Germinal center (tissue), 1 donor: Measurements from ENCODE around the gene SPPL2B.

ENCODE experiments used
- DNase-seq: peaks from one replicate; pipeline ENCODE4 v3.0.0; 2012; ENCODE audit warnings: mixed read lengths, low spot score

Gene SPPL2B

DNA sequence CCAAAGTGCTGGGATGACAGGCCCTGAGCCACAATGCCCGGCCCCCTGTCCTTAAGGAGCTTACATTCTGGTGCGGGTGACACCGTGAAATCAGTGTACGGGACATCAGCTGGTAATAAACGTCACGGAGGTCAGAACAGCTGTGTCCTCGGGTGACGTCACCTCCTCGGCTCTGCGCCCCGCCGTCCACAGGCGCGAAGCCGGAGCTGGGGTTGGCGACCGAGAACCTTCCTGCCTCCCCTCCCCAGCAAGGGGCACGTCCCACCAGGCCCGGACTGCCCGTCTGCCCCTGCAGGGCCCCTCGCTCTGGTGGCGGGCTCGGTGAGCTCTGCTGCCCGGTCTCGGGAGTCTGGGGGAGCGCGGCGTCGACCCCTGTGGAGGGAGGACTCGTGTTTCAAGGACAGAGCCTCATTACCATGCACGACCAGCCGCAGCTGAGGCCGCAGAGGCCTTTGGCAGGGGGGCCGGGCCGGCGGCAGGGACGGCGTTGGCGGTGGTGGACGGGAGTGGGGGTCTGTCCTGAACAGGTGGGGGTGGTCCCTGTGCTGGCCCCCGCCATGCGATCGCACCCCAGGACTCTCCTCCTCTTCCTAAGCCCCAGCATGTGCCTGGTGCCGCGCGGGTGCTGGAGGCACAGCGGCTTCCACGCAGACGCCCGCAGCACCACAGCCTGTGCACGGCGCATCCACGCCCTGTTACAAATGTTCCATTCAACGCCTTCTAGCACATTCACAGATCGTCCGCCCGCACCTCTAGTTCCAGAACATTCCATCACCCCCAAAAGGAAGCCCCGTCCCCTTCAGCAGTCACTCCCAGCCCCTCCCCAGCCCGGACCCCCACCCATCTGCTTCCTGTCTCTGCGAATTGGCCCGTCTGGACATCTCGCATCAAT is 25.9 kb upstream of the SPPL2B start:
- DNase-seq, result peak; percentile 38

DNA sequence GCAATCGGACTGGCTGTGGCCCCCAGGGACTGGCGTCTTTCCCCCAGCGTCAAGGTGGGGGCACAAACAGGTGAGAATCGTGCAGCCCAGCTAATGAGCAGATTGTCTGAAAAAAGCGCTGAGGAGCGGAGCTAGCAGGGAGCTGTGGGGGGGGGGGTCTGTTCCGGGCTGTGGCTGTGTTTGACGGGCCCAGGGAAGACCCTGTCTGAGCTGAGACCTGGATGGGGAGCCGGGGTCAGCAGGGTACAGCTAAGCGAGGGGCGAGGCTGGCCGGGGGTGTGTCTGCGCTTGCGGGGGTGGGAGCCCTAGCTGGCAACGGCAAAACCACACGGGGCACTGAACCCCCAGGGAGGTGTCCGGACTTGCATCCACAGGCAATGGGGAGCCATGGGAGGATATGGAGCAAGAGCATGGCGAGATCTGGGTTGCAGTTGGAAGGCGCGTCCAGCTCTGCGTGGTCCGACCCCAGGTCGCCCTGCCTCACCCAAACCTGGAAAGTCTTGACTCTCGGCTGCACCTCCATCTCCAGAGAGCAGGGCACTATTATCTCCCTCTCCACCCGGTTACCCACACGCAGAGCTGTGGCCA is 25.2 kb upstream of the SPPL2B start:
- DNase-seq, result peak; percentile 24

DNA sequence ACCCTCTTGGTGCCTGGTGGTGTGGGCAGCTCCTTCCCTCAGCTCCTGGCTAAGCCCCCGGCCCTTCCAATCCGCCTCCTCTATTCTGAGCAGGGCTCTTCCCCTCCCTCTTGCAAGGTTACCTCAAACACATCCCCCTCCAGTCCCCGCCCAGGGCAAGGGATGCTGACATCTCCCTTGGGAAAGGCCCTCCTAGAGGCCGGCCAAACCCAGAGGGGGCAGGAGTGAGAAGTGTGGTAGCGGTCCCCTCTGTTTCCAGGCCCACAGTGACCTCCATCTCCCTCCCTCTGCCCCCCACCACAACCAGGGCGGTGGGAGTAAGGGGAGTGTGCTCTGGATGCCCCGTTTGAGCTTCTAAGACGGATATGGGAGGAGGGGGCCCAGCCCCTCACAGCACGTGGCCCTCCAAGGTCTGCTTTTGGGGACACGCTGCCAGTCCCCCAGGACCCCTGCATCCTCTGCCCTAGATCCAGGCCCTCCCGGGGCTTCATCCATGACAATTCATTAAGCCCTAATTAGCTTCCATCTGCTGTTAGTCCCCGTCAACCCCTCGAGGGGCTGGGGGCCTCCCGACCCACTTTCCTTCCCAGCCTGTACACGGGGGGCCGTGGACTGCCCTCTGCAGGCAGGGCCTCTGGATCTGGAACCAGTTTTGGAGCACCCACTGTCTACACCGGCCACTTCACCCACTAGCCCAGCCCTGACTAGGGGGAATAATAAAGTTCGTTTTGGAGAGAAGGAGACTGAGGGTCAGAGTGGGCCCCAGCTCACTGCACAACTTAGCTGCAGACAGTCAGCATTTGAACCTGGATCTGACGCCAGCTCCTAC is 22.8 kb upstream of the SPPL2B start:
- DNase-seq, result no peak

DNA sequence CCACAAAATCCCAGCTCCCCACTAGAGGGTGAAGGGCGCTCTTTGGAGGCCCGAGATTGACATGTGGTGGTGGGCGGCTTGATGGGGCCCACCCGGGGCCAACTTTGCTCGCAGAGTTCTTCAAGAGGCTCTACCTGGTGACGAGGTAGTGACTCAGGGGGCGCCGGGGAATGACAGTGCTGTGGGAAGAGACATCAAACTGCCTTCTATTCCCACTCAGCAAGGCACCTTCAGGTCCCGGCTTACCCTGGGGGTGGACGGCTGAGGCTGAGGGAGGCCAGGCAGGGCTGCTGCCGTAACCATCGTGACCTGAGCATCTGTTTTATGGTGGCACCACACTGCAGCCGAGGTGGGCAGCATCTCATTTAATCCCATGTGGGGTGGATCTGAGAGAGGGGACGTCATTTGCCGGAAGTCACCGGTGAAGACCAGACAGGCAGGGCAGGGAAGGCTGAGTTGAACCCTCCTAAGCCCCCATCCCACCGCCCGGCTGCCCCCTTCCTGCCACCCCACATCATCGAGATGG is 22.1 kb upstream of the SPPL2B start:
- DNase-seq, result no peak

DNA sequence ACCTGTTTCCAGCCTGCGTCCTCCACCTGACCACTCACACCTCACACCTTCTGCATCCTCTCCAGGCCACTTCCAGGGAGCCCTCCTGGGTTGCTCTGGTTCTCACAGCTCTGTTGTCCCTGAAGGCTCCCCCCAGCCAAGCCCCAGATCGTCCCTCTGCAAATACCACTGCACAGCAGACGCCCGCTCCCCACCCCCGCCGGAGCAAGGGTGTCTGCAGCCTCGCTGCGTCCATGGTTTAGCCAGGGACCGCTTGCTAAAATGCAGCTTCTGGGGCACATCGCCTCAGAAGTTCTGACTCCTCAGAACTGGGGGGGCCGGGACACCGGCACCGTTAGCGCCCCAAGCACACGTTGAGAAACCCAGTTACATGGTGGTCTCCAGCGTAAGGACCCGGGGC is 21.5 kb upstream of the SPPL2B start:
- no peak for DNase-seq

DNA sequence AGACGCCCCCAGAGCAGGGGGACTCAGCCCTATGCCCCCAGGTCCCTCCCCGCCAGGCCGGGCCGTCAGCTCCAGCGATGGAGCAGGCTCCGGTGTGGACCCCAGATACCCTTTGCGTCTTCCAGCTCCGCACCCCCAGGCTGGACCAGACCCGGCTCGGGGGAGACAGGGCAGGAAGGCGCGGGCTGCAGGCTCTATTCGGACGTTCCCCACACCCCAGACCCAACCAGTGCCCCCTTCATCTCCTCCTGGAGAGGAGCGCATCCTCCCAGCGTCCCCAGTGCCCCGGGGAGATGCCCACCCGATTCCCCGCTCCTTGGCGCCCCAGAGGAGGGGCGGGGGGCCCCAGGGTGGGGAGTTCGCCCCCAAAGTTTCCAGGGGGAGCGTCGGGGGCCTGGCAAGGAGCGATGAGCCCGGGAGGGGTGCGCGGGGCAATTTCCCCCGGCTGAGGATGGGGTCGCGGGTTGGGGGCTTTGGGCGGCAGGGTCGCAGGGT is 20.9 kb upstream of the SPPL2B start:
- no peak for DNase-seq

DNA sequence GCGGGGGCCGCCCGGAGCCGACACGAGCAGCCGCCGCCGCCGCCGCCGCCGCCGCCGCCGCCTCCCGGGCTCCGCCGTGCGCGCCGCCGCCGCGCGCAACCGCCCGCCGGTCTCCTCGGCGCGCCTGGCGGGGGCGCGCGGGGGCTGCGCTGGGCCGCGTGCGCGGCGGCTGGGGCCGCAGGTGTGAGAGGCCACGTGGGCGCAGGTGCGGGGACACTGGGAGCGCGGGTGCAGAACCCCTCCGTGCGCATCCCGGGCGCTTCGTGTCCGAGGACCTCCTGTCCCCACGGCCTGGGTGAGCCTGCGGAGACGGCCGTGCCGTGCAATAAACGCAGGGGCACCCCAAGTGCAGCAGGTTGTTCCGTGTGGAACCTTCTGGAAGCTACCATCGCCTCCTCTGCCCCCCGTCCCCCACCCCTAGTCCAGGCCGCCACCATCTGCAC is 20.3 kb upstream of the SPPL2B start, which contains the start of gene LINGO3:
LINGO3 (minus strand) TSS at position 41 of the 443 bp plus-strand sequence. CDS start 16,378 bp downstream, outside the sequence.
- DNase-seq, result no peak

DNA sequence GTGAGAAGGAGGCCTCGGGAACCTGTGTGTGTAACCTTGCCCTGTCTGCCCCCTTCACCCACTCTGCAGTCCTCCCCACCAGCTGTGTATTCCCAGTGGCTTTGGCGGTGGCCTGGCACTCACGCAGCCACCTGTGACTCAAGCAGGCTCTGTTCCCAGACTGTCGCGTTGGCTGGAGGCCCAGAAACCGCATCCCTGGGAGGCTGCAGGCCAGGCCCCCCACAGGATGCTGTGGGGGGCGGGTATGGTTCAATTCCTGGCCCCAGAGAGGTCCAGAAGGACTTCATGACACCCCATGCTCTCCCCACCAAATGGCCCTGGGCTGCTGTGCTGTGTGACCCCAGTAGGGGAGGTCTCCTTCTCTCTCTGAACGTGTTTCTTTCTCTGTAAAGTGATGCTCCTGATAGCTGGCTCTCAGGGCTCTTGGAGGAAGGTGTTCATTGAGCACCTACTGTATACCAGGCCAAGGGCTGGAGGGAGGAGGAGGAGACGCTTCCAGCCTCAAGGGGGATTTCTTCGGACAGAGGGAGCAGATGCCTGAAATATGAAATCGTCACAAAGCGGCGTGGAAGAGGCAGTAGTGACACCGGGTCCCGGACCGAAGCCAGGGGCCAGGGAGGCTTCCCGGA is 18.6 kb upstream of the SPPL2B start:
- no peak for DNase-seq

DNA sequence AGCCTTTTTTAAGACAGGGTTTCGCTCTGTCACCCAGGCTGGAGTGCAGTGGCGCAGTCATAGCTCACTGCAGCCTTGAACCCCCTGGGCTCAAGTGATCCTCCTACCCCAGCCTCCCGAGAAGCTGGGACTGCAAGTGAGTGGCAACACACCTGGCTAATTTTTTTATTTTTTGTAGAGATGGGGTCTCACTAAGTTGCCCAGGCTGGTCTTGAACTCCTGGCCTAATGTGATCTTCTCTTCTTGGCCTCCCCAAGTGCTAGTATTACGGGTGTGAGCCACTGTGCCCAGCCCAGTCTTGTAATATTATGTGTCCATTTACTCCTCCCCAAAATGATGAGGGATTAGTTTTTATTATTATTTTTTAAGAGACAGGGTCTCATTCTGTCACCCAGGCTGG is 17.4 kb upstream of the SPPL2B start:
- no peak for DNase-seq

DNA sequence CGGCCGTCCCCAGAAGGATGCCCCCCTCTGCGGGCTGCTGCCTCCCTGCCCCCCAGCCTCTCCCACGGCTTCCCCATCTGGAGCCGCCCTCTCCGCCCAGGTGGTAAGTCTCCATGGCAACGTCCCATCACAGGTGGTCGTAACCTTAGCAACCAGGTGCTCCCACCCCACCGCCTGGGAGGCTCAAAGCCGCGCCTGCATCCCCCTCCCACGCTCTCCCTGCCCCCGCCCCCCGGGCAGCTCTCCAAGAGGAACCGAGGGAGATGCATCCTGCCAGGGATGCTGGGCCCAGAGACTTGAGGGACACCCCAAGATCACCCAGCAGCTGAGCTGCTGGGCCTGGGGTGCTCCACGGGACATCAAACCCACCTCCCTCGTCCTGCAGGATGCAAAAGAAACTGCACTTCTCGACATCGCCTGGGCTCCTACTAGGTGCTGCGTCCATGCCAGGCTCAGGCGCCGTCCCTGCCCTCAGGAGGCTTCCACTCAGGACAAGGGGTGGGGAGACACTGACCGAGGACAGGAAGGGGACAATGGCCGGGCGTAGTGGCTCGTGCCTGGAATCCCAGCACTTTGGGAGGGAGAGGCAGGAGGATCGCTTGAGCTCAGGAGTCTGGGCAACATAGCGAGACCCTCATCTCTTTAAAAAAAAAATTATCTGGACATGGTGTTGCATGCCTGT is 15.5 kb upstream of the SPPL2B start:
- no peak for DNase-seq

DNA sequence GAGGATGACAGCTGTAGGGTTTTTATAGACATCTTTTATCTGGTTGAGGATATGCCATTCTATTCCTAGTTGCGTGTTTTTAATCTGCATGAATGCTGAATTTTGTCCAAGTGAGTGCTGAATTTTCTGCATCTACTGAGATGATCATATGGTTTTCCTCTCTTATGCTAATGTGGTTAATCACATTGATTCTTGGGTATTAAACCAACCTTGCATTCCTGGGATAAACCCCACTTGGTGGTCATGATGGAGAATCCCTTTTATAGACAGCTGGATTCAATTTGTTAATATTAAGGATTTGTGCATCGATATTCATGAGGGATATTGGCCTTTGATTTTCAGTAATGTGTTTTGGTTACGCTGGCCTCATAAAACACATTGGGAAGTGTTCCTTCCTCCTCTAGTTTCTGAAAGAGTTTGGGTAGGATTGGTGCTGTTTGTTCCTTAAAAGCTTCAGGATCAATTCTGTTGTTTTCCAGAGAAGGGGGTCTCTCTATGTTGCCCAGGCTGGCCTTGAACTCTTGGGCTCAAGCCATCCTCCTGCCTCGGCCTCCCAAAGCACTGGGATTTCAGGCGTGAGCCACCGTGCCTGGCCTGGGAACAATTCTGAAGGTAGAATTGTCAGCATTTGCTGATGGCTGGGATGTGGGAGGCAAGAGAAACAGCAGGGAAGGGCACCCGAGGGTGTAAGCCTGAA is 13.2 kb upstream of the SPPL2B start:
- DNase-seq, result no peak

DNA sequence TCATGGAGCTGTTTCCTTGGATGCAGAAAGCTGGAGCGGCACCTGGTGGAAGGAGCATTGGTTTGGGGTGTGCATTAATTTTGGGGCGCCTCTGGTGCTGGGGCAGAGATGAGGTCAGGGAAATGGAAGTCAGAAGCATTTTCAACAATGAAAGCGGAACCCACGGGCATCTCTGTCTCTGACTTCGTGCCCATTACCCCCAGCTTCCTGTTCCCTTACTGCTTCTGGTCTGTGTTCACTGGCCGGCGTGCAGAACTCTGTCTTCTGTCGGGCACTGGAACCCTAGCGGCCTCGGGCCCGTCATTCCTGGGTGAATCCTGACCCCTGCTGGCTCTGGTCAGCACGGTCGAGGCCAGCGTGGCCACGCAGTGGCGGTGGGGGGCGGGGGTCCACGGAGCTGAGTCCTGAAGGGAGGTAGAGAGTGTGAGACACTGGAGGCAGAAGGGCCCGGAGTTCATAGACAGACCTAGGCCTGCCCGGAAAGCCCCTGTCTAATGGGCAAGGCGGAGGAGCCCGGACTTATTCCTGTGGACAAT is 12.6 kb upstream of the SPPL2B start:
- DNase-seq, result no peak

DNA sequence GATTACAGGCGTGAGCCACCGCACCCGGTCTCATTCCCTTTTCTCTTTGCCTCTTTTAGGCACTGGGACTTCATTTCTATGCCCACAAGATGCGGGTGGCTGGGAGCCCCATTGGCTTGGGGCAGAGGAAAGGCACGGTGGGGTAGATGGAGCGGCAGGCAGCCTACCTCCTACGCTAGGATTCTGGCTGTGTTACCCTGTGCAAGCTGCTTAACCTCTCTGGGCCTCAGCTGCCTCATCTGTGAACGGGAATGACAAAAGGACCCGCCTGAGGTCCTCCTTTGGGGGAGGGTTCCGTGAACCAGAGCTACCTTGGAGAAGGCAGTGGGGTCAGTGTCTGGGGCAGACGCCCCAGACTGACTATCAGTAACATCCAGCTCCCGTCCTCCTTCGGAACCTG is 11.2 kb upstream of the SPPL2B start:
- no peak for DNase-seq

DNA sequence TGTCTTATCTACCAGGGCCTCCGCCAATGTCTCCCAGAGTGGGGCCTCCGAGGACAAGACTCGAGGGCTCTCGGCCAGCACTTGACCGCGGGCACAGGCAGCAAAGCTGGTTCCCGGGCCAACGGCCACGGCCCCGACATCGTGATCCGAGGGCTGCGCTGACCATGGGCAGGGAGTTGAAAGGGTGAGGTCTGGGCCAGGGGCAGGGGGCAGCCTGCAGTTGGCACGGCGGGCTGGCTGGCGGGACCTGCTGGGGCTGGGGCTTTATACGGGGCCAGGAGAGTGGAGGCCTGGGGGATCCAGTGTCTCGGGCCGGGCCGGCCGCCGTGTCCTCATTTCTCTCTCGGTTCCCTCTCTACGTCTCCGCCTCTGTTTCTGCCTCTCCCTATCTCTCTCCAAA is 10.7 kb upstream of the SPPL2B start:
- no peak for DNase-seq

DNA sequence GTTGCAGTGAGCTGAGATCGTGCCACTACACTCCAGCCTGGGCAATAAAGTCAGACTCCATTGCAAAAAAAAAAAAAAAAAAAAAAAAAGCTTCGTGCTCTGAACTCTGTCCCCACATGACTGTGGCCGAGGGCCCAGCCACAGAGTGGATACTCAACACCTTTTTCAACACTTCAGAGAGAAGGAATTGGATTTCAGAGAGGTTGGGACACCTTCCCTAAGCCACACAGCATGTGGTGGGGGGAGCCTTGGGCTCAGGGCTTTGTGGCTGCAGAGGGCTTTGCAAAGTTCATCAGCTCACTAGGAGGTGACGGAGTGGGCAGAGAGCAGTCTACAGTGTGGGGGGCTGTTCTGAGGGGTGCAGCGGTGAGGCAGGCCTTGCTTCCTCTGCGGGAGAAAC is 9.6 kb upstream of the SPPL2B start:
- no peak for DNase-seq

DNA sequence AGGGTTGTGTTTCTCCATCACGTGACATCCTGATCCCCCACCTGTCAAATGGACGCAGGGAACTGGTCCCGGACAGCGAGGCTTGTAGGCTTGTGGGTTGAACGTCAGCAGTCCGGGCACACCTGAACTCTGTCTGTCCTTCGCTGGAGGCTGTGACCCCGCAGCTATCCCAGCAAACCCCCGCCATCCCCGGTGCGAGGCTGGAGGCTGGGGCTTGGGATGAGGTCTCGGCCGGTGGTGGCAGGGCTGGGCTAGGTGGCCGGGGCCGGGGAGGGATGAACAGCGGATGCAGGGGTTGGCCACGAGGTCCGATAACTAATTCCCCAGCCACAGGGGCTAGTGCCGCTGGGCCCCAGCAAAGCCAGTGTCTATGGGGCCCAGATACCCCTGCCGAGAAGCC is 8.9 kb upstream of the SPPL2B start:
- no peak for DNase-seq

DNA sequence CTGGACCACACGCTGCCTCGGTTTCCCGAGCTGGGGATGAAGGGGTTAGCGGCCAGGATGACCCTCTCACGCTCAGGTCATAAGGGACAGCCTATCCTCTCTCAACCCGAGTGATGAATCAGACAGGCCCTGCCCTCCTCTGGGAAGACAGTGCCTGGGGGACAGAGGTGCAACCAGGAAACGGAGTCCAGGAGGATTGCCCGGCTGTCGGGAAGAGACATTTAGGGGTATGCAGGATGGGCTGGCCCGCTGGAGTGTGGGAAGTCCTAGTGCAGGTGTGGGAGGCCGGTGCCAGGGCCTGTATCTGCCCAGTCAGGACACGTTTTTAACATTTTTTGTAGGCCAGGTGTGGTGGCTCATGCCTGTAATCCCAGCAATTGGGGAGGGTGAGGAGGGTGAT is 8.4 kb upstream of the SPPL2B start:
- no peak for DNase-seq

DNA sequence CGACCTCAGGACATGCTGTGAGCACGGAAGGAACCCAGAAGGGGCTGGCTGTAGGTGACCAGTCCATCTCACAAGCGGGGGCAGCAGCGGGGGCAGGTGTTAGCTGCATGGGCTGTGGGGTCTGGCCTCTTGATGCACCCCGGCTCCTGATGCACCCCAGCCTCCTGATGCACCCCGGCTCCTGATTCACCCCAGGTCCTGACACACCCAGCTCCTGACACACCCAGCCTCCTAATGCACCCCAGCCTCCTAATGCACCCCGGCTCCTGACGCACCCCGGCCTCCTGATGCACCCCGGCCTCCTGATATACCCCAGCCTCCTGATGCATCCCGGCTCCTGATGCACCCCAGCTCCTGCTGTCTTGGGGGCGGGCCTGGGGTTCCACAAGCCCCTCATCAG is 7.5 kb upstream of the SPPL2B start:
- no peak for DNase-seq

DNA sequence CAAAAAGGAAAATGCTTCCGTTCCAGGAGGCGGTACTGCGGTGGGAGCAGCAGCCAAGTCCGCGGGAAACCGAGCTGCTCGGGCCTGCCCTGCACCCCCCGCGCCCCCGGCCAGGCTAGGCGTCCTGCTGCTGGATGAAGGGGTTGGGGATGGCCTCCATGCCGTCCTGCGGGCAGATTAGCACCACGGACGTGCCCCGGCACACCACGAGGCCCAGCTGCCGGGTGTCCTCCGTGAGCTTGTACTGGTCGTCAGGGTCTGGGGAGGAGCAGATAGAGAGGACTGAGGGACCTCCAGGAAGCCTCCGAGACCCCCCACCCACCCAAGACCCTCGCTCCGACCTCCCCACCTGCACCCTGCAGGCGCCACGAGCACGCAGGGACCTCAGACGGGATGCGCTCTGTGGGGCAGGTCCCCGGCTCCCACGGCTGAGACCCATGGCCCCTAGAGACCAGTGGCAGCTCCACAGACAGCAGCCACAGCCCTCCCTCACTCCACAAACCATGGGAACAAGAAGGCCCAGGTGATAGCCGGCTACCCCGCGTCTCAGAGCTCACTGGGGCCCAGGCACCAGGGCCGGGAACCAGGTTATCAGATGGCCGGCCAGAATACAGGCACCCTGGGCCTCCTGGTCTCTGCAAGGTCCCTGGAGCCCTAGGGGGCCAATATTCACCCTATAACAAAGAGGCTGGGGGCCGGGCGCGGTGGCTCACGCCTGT is 6.8 kb upstream of the SPPL2B start:
- no peak for DNase-seq

DNA sequence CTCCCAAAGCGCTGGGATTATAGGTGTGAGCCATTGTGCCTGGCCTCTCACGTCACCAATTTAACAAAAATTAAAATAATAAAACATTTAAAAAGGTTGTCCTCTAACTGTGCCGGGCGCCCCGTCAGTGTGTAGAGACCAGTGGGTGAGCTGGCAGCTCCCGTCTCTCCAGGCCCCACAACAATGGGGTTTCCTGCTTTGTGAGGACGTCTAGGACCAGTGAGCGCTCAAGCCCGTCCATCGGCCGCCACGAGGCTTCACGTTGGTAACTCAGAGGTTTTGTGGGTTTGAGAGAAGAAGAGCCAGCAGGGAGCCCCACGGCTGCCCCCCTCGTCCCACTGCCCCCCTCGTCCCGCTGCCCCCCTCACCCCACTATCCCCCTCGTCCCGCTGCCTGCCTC is 4.8 kb upstream of the SPPL2B start:
- no peak for DNase-seq
